Retina (tissue), 1 donor: ENCODE measurements around the gene COL1A2.

Source experiments
- DNase-seq: peaks from one replicate; pipeline ENCODE4 v3.0.0-alpha.2; 2016

COL1A2 gene

DNA sequence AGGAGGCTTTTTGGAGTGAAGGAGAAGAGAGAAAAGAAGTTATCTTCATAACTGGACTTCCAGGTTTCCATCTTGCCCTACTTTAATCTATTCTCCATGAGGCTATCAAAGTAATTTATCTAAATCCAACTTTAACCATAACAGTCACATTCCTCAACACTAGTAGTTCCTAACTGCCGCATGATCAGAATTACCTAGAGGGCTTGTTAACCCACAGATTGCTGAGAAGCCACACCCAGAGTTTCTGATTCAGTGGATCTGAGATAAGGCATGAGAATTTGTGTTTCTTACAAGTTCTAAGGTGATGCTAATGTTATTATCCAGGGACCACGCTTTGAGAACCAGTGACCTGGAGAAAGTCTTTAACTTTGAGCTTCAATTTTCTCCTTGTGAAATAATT is 8.3 kb upstream of the COL1A2 start:
- DNase-seq = no peak

DNA sequence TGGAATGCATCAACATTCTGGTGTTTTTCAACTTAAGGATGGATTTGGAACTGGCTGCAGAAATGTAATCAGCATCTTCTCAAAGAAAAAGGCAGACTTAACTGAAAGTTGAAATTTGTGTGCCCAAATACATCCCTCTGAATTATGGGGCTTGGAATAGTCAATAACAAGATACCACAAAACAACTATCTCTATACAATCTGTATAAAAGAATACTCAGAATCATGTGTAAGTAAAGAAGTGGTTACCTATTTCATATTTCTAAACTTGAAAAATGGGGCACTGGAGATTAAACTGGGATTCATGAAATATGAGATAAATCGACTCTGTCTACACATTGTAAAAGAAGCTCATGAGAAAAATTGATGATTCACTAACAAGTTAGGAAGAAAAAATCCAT is 6.2 kb upstream of the COL1A2 start:
- no peak for DNase-seq

DNA sequence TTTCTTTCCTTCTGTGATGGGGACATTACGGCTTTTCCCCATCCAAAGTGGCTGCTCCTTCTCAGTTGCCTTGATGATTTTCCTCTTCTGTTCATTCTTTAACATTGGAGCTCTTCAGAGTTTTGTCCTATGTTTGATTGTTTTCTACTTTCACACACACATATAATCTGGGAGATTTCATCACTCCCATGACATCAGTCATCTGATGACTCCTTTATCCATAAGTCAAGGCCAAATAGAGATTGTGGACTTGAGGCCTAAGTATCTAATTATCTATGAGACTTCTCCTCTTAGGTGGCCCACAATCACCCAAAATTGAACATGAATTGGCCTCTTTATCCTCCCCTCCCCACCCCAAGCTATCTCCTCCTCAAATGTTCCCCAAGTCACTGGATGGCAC is 5.3 kb upstream of the COL1A2 start:
- no peak for DNase-seq

DNA sequence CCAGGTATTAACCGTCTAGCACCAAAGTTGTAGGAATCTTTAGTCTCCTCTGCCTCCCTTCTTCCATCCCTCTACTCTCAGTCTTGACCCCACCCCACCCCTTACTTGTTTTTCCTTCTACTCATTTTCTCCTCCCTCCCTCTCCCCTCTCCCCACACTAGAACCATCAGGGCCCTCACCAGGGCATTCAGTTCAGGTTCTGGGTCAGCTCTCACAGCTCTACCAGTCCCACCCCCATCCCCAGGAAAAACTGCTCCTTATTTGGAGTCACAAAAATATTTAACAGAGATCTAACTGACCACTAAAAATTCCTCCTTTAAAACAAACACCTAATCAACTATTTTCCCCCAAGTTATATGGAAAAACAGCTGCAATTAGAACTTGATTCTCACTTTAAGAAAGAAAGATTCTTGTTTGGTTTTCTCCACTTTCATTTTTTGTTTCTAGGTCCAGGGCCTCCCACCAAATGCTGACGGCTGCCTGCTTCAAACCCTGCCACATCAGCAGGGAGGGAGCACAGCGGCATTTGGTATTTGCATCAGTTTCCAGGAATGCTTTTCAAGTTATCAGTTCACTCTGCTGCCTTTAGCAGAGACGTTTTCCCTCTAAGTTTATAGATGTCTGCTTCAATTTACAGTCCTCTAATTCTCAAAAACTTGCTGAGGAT is 2.8 kb upstream of the COL1A2 start:
- DNase-seq = no peak

DNA sequence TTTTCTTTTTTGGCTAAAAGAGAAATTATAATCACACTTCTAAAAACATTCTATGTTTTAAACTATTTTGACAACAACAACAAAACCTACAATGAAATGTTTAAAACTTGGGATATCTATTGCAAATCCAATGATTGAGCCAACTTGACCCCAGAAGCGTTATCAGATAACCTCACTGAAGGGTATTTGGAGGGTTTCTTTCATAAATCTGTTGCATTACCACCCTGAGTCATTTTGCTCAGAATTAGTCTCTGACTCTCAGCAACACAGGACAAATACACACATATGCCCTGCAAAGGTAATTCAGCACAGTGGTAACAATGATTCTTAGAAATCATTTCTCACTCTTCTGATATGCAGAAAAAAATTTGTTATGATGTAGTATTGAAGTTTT is 2.3 kb upstream of the COL1A2 start:
- DNase-seq = no peak

DNA sequence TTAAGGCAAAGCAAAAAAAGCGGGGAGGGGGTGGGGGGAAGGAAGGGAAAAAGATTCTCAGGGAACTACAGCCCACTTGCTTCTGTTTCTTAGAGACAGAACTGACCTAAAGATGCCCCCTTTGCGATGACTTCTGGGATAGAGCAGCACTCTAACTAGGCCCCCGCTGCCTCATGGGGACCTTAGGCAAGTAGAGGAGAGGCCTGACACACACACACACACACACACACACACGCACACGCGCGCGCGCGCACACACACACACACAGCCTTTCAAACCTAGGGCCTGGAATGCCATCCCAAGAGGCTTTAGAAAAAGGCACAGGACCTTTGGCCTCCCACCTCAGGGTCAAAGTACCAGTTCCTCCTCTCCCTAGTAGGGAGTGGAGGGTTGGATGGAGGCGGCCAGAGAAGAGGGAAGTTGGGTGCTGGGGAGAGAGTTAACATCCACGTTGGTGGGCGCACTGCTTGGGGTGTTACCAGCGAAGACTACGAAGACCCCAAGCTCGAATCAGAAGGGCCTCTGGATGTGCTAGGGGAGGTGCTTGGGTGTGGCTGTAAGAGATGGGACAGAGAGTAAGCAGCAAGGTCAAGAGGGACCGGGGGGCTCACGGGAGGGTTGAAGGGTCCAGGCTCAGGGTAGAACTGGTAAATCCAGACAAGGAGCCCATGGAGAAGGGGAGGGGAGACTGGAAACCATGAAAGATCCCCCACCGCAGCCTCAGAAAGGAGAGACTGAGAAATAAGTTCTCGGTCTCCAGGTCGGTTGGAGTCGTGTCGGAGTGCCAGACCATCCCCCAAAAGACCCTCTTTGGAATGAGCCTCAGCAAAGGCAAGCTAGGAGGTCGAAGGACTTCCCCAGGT is 1.2 kb upstream of the COL1A2 start:
- DNase-seq = peak; percentile 53

DNA sequence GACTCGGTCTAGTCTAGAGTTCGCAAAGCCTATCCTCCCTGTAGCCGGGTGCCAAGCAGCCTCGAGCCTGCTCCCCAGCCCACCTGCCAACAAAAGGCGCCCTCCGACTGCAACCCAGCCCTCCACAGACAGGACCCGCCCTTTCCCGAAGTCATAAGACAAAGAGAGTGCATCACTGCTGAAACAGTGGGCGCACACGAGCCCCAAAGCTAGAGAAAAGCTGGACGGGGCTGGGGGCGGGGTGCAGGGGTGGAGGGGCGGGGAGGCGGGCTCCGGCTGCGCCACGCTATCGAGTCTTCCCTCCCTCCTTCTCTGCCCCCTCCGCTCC is 622 bp upstream of the COL1A2 start:
- DNase-seq = peak; percentile 45

DNA sequence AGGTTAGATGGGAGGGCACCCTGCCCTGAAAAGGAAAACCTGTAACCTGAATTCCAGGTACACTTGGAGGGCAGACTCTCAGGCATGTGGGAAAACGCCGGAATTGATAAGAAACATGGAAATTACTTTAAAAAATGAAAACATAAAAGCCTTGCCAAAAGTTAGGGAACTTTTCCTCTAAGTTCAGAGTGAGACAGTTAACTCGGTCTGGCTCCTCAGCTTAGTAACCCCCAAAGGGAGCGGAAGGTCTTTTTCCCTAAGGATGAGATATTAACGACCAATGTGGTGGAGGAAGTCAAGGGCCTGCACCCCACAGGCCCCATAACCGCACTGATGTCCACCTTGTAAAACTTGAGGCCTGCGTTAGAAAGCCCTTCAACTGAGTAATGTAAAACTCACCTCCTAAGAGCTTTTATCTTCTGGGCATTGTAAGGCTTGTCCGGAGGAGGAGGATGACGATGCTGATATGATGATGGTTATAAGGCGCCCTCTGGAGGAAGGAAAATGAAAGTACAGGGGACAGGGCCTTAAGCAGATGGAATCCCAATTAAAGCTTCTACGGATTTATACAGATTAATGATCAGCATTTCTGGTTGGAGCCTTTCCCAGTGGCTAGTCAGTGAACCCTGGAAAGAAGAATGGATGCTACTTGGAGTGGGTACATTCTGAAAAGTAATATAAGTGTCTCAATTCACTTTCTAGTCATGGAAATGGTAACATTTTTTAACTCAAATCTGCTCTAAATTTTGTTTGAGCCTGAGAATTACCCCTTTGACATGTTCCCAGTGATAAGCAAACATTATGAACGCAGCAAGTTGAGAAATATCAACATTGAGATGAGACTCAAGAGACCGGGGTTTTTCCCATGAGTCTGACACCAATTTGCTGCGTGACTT is 694 bp downstream of the COL1A2 start:
- peak; percentile 73 for DNase-seq

DNA sequence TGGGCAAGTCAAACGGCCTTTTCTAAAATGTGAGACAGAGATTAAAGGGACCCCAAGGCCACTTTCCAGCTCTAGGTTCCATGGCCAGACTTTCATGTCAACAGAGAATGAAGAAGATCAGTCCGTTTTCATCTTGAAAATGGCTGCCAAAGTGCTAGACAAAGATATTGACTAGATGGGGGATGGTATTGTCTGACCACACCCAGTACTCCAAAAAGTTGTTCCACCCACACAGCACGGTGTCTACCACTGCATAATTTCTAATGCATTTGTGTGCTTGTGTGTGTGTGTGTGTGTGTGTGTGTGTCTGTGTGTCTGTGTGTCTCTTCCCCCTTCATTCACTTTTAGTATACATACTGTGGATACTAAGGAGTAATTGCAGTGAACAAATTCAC is 1.3 kb downstream of the COL1A2 start:
- DNase-seq = no peak

DNA sequence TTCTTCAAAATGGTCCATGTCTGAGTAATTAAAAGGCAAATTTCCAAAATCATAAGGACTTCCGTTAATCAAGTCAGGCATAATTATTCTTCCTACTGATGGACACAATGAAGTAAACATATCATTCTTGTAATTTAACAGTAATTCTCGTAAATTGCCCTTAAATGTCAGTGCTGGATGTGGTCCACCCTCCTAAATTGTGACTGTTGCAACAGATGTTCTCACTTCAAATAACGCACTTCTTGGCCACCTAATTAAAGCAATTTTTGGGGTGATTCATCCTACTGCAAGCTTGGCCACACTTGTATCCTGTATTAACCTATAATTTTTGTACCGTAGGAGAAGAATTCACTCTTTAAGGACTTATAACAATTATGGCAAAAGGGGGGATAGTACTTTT is 1.9 kb downstream of the COL1A2 start:
- no peak for DNase-seq

DNA sequence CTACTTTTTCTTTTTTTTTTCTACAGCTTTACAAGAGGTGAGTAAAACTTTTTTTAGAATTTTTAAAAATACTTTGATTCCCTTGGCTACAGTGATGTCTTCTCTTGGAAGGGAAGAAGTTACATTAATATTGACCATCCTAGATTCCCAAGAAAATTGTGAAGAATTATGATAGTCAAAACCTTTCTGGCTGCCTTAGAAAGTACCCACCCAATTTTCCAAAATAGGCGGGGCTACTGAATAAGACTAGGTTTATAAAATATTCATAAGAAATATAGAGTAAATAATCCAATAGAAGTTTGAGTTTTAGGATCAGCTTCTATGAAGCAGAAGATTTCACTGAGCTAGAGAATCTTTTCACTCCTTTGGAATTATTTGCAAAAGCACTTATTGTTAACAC is 3.0 kb downstream of the COL1A2 start:
- no peak for DNase-seq

DNA sequence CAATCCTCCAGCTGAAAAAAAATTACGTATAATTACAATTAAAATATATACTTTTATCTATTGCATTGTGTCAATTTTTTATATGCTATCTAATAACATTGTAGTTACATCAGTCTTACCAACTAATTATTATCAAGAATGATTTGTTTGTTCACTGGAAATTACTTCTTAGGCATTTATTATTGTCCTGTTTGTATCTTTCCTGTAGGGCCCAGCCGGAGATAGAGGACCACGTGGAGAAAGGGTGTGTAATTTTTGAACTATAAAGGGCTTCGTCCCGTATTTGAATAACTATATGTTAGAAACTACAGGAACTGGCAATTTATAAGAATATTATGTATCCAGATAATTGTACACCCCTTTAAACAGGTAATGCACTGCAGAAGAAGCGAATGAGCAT is 4.1 kb downstream of the COL1A2 start:
- DNase-seq = no peak

DNA sequence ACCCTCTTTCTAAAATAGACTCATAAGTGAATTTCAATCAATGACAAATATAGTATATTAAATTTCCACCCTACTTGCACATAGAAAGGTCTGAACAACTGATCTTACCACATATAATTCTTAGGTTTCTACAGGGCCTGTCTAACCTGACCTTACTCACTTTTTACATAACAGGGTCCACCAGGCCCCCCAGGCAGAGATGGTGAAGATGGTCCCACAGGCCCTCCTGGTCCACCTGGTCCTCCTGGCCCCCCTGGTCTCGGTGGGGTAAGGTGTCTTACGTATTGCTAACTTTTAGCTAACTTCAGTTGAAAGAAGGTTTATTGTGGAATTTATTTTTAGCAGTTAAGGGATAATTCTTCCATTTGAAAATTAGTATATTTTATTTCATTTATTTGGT is 5.3 kb downstream of the COL1A2 start:
- no peak for DNase-seq

DNA sequence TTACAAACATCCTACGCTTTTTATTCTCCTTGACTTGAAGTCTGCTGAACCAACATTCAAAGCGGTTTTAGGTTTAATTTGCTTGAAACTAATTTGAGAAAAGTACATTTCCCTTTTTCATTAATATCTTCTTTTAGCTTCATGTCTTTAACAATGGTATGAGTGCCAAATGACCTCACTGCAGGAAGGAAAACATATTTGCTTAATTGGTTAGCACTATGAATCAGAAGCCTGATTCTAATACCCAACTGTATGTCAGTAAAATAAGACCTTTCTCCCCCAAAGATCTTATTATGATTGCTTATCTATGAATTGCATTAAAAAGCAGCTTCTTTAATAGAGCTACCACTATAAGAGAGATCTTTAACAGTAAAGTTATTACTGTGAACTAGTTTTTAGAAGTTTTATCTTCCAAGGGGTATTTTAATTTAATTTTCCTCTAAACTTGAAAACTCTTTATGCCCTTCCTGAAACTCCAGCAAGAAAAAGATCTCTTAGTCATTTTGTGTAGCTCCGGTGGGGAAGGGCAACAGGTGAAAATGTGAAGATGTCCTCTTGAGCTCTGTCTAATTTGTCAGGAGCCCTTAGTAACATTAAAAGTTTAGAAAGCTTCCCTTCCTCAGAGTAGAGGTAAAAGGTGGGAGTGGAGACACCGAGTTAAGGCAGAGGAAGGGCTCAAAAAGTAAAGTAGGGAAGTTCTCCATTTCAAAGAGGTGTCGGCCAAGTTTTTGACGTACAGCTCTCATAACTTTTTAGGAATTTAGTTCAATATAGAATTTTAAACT is 6.1 kb downstream of the COL1A2 start:
- DNase-seq = no peak

DNA sequence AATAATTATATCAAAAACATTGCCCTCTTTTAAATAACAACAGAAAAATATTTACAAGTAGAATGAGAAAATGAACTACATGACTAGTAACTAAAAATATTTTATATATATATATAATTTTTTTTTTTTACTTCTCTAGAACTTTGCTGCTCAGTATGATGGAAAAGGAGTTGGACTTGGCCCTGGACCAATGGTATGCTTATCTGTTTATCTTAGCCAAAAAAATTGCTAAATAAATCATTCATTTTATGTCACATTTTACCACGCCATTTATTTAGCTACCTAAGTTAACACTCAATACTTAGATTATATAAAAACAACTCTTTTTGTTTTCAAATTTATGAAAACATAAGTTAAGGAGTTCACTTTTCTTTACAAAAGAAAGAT is 6.7 kb downstream of the COL1A2 start:
- DNase-seq = no peak

DNA sequence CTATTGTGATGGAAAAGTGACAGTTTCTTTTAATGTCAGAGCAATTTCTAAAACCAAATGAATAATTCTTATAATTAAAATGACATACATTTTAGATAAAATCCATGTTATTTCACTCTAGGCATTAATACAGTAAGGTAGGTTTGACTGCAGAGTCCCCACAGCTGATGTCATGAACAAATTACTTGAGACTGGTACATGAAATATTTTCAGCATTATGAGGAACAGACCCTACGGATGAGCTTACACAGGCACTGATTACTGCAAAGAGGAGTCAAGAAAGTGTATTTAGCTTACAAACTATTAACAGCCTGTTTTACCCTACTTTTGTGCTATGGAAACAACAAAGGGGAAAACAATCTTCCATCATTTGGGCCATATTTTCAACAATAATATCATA is 8.9 kb downstream of the COL1A2 start:
- no peak for DNase-seq

DNA sequence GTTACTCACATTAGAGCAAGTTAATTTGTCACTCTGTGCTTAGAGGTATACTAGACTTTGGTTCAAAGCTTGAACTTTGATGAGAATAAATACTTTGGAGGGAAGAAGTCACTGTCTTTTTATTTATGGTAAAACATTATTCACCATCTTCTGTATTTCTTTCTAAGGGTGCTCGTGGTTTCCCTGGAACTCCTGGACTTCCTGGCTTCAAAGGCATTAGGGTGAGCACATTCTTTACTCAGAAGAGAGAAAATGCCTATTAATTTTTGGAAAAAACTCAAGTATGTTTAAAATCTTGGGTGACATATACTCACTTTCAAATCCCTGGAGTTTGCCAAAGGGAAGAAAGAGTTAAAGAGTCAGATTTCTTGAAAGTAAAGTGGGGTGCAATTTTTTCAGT is 10.8 kb downstream of the COL1A2 start:
- DNase-seq = no peak

DNA sequence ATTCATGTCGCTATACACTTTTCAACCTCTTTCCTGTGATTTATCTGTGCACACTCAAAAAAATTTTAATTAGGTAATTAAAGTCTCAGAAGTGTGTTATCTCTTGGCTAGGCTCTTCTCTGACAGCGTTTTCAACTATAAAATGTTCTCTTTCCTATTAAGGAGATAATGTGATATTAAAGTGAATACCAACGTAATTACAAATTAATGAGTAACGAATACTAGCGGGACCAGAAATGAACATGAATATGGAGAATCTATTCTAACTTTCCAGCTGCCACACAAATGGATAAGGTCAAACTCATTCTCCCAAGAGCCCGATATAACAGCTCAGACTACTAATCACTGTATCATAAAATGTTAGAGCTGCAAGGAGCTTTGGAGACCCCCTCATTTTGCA is 12.0 kb downstream of the COL1A2 start:
- DNase-seq = no peak

DNA sequence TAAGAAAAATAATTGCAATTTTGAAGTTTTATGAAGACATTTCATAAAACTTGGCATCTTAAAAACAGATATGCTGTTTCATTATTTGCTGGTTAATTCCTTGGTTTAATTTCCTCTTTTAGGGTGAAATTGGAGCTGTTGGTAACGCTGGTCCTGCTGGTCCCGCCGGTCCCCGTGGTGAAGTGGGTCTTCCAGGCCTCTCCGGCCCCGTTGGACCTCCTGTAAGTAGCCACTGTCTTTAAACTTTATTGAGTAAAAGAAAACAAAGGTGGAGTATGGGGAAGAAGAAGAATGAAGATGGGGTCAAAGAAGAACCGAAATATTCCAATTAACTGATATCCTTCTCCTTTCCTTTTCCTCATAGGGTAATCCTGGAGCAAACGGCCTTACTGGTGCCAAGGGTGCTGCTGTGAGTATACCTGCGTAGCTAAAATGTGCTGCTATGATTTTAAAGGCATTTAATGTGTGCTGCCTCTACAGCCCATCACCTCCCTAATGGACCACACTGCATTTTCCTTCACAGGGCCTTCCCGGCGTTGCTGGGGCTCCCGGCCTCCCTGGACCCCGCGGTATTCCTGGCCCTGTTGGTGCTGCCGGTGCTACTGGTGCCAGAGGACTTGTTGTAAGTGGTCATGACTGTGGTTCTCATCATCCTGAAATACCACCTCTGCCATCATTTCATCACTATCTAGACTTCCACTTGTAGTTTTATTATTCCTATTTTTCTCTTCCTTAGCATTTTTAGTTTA is 14.7 kb downstream of the COL1A2 start:
- DNase-seq = no peak

DNA sequence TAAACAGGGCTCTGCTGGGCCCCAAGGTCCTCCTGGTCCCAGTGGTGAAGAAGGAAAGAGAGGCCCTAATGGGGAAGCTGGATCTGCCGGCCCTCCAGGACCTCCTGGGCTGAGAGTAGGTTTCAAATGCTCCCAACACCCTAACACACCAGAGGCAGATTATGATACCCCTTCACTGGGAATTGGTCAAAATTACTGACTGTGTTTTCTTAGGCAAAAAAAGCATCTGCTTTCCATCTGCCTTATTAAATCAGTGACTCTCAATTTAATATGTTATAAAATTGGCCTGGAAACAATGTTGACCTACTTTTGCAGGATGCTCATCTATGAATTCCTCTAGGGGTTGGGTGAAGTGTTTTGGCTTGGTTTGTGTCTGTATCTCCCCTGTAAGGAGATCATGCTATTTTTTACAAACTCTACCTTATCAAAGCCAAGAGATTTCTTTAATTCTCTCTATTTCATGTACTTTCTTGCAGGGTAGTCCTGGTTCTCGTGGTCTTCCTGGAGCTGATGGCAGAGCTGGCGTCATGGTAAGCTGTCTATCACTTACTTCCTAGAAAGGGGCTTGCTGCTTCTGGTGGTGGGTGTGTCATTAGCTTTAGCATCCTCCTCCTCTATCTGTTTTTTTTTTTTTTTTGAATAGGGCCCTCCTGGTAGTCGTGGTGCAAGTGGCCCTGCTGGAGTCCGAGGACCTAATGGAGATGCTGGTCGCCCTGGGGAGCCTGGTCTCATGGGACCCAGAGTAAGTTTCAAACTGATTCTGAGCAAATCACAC is 15.9 kb downstream of the COL1A2 start:
- no peak for DNase-seq

DNA sequence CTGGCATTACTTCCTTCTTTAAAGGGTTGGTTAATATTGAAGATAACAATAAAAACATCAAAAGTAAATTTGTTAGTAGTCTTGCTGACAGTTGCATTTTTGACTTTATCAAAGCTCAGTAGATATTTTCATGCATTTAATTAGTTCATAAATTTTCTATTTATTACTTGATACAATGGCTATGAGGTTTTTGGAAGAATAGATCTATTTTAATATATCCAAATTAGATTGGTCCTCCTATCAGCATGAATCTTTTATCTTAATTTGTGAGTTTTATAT is 16.4 kb downstream of the COL1A2 start:
- DNase-seq = no peak
